ENCODE data around the gene GPS1.

The GPS1 gene

GRCh38 chr17:82056729-82057621 is 5.3 kb downstream of the GPS1 start:
- DNase-seq (ENCODE audit: low read depth): no peak
- TF ChIP-seq CTCF (IDR thresholded peaks at IDR 0.05; ENCODE audit: low read depth, low read length, missing control alignments): no peak
- no peak overlapping the region for H3K4me3 ChIP-seq (ENCODE audit: low read depth, low read length)

GRCh38 chr17:82058230-82058854 is 6.6 kb downstream of the GPS1 start:
- no peak overlapping the region for H3K4me3 ChIP-seq (ENCODE audit: low read depth, low read length)
- no peak for TF ChIP-seq CTCF (IDR thresholded peaks at IDR 0.05; ENCODE audit: low read depth, low read length, missing control alignments)
- no peak for DNase-seq (ENCODE audit: low read depth)

- no peak for DNase-seq (ENCODE audit: low read depth)
- no peak overlapping the region for H3K4me3 ChIP-seq (ENCODE audit: low read depth, low read length)
- no peak for TF ChIP-seq CTCF (IDR thresholded peaks at IDR 0.05; ENCODE audit: low read depth, low read length, missing control alignments)
Observed at GRCh38 chr17:82058855-82059249, 7.2 kb downstream of the GPS1 start.

- H3K4me3 ChIP-seq (ENCODE audit: low read depth, low read length): no peak overlapping the region
- TF ChIP-seq CTCF (IDR thresholded peaks at IDR 0.05; ENCODE audit: low read depth, low read length, missing control alignments): no peak
- DNase-seq (ENCODE audit: low read depth): no peak
Observed at GRCh38 chr17:82059272-82060000, 7.7 kb downstream of the GPS1 start.

- TF ChIP-seq CTCF (IDR thresholded peaks at IDR 0.05; ENCODE audit: low read depth, low read length, missing control alignments): no peak
- DNase-seq (ENCODE audit: low read depth): no peak
- no peak overlapping the region for H3K4me3 ChIP-seq (ENCODE audit: low read depth, low read length)
Observed at GRCh38 chr17:82060001-82060380, 8.3 kb downstream of the GPS1 start.

- no peak for DNase-seq (ENCODE audit: low read depth)
- no peak for TF ChIP-seq CTCF (IDR thresholded peaks at IDR 0.05; ENCODE audit: low read depth, low read length, missing control alignments)
- H3K4me3 ChIP-seq (ENCODE audit: low read depth, low read length): no peak overlapping the region
Observed at GRCh38 chr17:82060614-82061013, 8.9 kb downstream of the GPS1 start.
